ENCODE data around the gene SPNS1. TPM values are rescaled to one million over a fixed set of nuclear protein-coding genes. Genes with fewer than 3 reads are reported as not detected.

The SPNS1 gene
- total and polyA plus RNA-seq, 2 donors (not counting 1 experiment from before 2014, with no cell fraction given): 36.4 to 47.6 TPM

DNA sequence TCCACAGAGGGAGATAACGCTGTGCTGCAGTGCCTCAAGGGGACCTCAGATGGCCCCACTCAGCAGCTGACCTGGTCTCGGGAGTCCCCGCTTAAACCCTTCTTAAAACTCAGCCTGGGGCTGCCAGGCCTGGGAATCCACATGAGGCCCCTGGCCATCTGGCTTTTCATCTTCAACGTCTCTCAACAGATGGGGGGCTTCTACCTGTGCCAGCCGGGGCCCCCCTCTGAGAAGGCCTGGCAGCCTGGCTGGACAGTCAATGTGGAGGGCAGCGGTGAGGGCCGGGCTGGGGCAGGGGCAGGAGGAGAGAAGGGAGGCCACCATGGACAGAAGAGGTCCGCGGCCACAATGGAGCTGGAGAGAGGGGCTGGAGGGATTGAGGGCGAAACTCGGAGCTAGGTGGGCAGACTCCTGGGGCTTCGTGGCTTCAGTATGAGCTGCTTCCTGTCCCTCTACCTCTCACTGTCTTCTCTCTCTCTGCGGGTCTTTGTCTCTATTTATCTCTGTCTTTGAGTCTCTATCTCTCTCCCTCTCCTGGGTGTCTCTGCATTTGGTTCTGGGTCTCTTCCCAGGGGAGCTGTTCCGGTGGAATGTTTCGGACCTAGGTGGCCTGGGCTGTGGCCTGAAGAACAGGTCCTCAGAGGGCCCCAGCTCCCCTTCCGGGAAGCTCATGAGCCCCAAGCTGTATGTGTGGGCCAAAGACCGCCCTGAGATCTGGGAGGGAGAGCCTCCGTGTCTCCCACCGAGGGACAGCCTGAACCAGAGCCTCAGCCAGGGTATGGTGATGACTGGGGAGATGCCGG lies 42.0 kb upstream of the SPNS1 start:
- ATAC-seq (ENCODE audit: low read depth) (no peak), DNase-seq (peak; percentile 42)
- WGBS (ENCODE audit: insufficient coverage): 34% methylated on average over 14 of the region's 20 CpGs
- peak overlapping the region; percentile 96 for H3K27ac Mint-ChIP-seq
- intact Hi-C loops (cut with micrococcal nuclease): loop anchor here (1.0 kb wide), 1 partner anchor 8 kb away; no protein-coding TSS in a partner anchor
- peaks cover 73% of the 10 kb centered on the region for H3K4me1 Mint-ChIP-seq
- Histone ChIP-seq H3K27ac (ENCODE audit: low read length in 2 of 2) (peak overlapping the region; percentile 86 to 95), H3K4me1 (ENCODE audit: control insufficient read depth in 2 of 2, insufficient read depth in 2 of 2, low read length in 2 of 2) (peaks cover 62 to 80% of the 10 kb centered on the region in 2 donors), H3K9me3 (ENCODE audit: control extremely low read depth in 1 of 3, control insufficient read depth in 2 of 3, insufficient read depth in 1 of 3, low read length in 2 of 3) (peaks cover 0 to 8% (median 0%) of the 10 kb centered on the region in 3 donors), H3K36me3 (replicated peaks in 1 of 2; ENCODE audit: control extremely low read depth in 1 of 2, control insufficient read depth in 1 of 2, extremely low read depth in 1 of 2, insufficient read depth in 2 of 2, low read length in 1 of 2) (peaks cover 0 to 39% of the 10 kb centered on the region in 2 experiments), H2AFZ (ENCODE audit: insufficient read depth, low read depth, low read length, poor library complexity, severe bottlenecking) (peak overlapping the region; percentile 73), H3K4me3 (ENCODE audit: control extremely low read depth in 1 of 5, extremely low read depth in 1 of 5, insufficient read depth in 1 of 5, low read depth in 2 of 5, low read length in 4 of 5) (peak overlapping the region; percentile 65 to 84 (median 83)), H4K20me1 (ENCODE audit: control insufficient read depth, insufficient read depth, low read length, poor library complexity, severe bottlenecking) (peaks cover 22% of the 10 kb centered on the region), H3K4me2 (replicated peaks; ENCODE audit: low read depth, low read length, poor library complexity, severe bottlenecking) (peak overlapping the region; percentile 98), H3K27me3 (replicated peaks in 1 of 4; ENCODE audit: control extremely low read depth in 1 of 4, control insufficient read depth in 3 of 4, insufficient read depth in 4 of 4, low read length in 3 of 4) (no peaks in the 10 kb centered on the region), H3K79me2 (ENCODE audit: control insufficient read depth, insufficient read depth, low read length) (peaks cover 60% of the 10 kb centered on the region), H3K9ac (ENCODE audit: low read length) (peak overlapping the region; percentile 95)
- H3K4me3 Mint-ChIP-seq: peak overlapping the region; percentile 96
- H3K27me3 Mint-ChIP-seq: no peaks in the 10 kb centered on the region
- POLR2A ChIA-PET: interaction anchor here (0.7 to 3.7 kb wide), 7 partner anchors 10 to 69 kb away, joined by 3 to 34 read pairs (median 8); partner anchors contain the start of gene SH2B1
- CTCF ChIA-PET: interaction anchor here (0.5 to 8.4 kb wide), 10 partner anchors 9 to 110 kb away, joined by 3 to 83 read pairs (median 4); partner anchors contain the start of genes ATXN2L and TUFM
- H3K9me3 Mint-ChIP-seq (ENCODE audit: insufficient read depth): no peaks in the 10 kb centered on the region
- TF ChIP-seq, protein P1, sequence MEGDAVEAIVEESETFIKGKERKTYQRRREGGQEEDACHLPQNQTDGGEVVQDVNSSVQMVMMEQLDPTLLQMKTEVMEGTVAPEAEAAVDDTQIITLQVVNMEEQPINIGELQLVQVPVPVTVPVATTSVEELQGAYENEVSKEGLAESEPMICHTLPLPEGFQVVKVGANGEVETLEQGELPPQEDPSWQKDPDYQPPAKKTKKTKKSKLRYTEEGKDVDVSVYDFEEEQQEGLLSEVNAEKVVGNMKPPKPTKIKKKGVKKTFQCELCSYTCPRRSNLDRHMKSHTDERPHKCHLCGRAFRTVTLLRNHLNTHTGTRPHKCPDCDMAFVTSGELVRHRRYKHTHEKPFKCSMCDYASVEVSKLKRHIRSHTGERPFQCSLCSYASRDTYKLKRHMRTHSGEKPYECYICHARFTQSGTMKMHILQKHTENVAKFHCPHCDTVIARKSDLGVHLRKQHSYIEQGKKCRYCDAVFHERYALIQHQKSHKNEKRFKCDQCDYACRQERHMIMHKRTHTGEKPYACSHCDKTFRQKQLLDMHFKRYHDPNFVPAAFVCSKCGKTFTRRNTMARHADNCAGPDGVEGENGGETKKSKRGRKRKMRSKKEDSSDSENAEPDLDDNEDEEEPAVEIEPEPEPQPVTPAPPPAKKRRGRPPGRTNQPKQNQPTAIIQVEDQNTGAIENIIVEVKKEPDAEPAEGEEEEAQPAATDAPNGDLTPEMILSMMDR (IDR thresholded peaks at IDR 0.05): no peak
- no peak for TF ChIP-seq EZH2 (IDR thresholded peaks at IDR 0.05; ENCODE audit: borderline replicate concordance, insufficient read depth, low read depth, low read length, poor library complexity, severe bottlenecking)
